SH-SY5Y (cell line): ENCODE results near the gene KRTAP16-1.
"Not testable (repeated sequence)": the region's sequence is repeated elsewhere in the genome, so short reads cannot be mapped to it uniquely, and the experiment has no call there.

Source experiments
- GATA2 ChIP-seq: IDR thresholded peaks from 2 replicates; pipeline ENCODE4 v1.6.1; 2011; ENCODE audit warnings: mild to moderate bottlenecking, low read depth, low read length
- GATA3 ChIP-seq: IDR thresholded peaks from 2 replicates; pipeline ENCODE4 v1.6.1; 2011; ENCODE audit warnings: low read depth, mild to moderate bottlenecking, low read length, moderate library complexity

KRTAP16-1 gene, protein sequence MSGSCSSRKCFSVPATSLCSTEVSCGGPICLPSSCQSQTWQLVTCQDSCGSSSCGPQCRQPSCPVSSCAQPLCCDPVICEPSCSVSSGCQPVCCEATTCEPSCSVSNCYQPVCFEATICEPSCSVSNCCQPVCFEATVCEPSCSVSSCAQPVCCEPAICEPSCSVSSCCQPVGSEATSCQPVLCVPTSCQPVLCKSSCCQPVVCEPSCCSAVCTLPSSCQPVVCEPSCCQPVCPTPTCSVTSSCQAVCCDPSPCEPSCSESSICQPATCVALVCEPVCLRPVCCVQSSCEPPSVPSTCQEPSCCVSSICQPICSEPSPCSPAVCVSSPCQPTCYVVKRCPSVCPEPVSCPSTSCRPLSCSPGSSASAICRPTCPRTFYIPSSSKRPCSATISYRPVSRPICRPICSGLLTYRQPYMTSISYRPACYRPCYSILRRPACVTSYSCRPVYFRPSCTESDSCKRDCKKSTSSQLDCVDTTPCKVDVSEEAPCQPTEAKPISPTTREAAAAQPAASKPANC

DNA sequence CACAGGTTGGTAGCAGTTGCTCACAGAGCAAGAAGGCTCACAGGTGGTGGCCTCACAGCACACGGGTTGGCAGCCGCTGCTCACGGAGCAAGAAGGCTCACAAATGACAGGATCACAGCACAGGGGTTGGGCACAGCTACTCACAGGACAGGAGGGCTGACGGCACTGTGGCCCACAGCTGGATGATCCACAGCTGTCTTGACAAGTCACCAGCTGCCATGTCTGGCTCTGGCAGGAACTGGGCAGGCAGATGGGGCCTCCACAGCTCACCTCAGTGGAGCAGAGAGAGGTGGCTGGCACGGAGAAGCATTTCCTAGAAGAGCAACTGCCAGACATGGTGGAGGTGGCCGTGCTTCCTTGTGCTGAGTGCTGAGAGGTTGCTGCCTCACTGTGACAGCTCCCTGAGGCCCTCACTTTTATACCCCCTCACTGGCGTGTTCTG lies at the start of gene KRTAP16-1:
Gene KRTAP16-1 (minus strand): TSS at position 392 of the 442 bp plus-strand sequence. CDS start 56 bp downstream, at position 336.
- TF ChIP-seq GATA3 (no peak), GATA2 (no peak)

DNA sequence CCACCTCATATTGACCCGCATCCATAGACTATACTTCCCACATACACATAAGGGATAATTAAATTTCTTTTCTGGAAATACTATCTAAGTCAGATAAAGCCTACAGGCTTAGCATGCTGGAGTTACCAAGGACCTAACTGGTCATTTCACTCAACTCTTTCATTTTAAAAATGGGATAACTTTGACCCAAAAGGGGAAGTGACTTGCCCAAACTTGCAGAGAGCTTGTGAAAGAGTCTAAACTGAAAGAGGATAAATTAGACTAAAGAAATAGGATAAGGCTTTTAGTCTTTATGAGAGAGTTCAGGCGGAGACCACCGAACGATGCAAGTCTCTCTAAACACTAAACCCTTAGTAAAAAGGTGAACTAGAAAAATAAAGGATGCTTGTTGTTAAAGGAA lies 45.4 kb upstream of the KRTAP16-1 start:
- TF ChIP-seq GATA3 (no peak), GATA2 (no peak)

DNA sequence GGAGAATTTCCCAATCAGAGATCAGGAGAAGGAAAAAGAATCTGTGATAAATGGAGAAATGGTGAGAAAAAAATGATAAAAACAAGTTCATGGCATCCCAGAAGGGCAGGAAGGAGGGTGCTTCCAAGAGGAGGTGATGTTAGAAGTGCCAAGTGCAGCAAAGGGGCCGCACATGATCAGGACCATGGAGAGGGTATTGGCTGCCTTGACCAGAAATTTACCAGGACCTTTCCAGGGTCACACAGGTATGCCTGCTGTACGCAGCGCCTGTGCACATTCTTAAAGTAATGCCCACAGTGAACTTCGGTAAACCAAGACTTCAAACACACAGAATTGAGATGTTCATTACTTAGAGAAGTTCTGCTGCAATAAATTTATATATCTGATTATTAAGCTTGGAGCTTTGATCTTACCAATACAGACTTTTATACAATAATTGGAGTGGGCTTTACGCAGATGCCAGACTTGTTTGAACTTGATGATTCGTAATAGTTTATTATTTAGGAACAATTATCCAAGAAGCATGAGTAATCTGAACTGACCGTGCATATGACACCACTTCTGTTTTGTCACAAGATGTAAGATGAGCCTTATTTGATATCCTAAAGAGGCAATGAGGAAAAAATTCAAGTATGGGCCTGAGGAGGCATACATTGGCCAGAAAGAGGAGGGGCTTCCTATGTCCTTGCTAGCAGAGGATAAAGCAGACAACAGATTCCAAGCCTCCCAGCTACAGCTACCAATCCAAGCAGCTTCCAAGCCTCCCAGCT lies 43.7 kb upstream of the KRTAP16-1 start:
- no peak for TF ChIP-seq GATA3
- TF ChIP-seq GATA2 = no peak

DNA sequence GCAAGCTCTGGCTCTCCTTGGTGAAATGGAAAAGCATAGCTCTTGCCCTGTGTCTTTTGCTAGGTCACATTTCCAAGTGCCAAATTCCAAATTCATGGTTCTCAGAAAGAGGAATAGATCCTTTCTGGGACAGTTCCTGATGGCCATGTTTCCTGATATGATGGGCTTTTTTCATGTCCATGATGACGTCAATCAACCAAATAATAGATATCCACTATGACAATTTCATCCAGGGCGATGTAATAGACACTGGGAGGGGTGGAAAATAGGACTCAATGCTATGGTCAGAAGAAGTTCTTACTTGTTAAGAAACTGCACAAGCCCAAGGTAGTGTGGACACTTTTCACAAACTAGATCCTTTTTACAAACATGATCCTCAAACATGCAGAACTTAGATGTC lies 42.1 kb upstream of the KRTAP16-1 start:
- TF ChIP-seq GATA2 = no peak
- TF ChIP-seq GATA3 = no peak

DNA sequence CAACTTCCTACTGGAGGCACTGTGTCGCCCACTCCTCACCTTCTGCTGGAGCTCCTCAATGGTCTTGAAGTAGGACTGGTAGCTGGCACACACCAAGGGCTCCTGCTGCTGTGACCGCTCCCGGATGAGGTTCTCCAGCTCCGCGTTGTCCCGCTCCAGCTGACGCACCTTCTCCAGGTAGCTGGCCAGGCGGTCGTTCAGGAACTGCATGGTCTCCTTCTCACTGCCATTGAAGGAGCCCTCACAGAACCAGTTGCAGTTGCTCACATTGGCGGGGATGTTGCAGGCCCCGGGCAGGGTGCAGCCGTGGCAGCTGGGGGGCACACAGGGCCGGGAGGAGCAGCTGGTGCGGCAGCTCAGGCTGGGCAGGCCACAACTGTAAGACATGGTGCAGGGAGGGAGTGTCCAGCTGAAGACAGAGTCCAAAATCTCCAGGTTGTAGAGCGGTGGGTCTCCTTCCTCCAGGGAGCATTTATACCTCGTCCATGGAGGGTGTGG lies 41.3 kb upstream of the KRTAP16-1 start, which contains the start of gene KRT33A:
Gene KRT33A (minus strand): TSS at position 448 of the 498 bp plus-strand sequence. CDS start 61 bp downstream, at position 387.
- TF ChIP-seq GATA3, GATA2: not testable (repeated sequence)

DNA sequence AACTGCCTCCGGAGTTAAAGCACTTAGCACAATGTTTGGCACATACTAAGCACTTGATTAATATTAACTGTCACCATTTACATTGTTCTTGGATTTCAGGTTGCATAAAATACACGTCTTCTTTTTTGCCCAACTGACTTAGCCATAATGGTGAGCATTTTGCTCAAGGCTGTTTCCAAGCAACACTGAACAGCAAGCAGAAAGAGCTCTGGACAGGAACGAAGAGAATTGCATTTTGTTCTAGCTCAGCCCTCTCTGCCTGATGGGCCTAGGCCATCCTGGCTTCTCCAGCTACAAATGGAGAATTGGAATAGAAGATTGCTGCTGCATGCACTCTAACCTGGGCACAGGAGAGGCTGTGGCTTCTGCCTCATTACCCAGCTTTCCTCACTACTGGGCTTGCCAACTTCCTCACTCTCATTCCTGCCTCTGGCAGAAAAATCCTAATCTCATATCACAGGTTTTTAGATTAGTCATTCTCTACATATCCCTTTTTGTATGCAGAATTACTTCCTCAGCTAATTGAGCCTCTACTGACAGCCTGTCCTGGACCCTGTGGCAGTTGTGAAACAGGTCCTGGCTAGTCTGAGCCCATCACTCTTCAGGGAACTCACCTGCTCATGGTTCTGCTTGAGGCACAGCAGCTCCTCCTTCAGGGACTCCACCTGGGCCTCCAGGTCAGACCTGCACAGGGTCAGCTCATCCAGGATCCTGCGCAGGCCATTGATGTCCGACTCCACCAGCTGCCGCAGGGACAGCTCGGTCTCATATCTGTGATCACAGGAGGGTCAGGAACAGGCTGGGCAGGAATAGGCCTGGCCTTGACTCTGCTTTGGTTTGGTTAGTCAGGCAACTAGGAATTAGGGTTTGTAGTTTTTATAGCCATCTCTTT lies 39.0 kb upstream of the KRTAP16-1 start:
- TF ChIP-seq GATA3 (no peak), GATA2 (no peak)

DNA sequence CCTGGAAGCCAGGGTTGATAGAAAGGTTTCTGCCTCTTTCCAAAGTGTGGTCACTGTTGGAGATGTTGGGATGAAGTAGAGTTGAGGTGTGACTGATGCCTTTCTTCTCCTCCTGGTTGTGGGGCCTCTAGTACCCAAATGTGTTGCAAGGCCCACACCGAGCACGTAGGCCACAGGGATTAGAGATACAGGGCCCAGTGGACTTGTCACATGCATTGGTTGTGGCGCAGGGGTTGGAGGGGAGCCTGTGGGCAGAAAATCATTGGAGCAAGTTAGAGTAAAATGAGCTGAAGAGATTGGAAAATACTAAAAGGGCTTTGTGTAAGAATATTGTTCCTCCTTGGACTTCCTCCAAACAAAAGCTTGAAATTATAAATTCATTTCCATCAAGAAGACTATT lies 36.9 kb upstream of the KRTAP16-1 start:
- TF ChIP-seq GATA3 = no peak
- TF ChIP-seq GATA2 = no peak

DNA sequence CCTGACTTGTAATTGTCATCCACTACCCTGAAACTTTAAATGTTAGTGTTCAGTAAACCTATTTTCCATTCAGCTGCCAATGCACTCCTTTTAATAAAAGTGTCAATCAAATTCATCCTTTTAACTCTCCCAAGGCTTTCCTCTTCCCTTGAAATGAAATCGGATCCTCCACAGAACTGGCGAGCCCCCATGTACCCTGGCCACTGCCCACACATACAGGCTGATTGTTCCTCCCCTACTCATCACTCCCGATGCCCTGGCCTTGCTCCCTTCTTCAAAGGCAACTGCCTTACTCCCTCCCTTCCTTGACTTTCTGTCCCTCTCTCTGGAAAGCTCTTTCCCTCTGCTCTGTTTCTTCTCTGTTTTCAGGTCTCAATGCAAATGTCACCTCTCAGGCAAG lies 33.9 kb upstream of the KRTAP16-1 start:
- no peak for TF ChIP-seq GATA2
- no peak for TF ChIP-seq GATA3

DNA sequence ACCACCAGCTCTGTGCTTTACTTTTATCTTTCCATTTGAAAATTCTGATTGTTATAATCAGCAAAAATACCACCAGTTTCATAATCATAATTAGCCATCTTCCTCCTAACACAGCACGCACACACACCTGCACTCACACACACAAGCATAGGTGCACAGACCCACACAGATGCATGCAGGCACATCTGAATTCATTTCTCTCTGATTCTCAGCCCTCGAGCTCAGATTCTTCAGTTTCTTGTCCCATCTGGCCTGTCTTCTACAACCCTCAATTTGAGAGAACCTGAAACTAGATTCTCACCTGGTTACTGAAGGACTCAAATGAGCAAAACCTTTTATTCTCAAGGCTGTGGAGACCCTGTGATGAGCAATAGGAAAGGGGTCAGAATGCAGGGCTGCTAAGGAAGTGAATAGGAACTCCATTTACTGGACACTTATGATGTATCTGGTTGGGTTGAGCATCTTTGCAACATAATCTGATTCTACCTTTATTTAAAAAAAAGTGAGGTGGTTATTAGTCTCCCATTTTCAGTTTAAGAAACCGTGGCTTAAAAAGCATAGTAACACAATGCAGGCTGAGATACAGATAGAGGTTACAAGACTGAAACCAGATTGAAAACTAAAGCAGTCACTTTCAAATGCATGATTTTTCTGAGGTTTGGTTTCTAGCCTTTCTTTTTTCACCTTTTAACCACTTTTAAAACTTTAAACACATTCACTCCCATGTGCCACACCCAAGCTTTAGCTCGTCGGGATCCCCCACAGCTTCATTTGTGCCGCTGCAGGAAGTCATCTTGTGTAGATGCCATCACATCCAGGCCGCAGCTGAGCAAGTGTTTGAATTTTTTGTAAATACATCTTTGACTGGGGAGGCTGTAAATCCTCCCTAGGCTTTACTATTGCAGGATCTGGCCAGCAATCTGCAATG lies 32.1 kb upstream of the KRTAP16-1 start:
- no peak for TF ChIP-seq GATA3
- no peak for TF ChIP-seq GATA2

DNA sequence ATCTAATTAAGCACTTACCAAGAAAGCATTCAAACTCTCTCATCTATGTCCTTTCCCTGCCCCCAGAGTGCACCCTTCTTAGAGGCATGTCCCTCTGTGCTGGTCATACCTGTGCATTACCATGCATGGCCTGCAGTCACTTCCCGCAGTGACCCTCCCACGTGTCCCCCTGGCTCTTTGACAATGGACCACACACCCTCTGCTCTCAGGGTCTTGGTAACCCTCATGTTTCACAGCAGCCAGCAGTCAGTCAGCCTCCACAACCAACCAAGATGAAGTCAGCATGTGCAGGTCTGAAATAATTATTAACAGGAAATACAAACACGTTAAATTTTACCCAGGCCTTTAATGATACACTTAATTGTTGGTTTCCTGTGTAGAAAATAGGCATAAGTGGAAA lies 31.4 kb upstream of the KRTAP16-1 start:
- TF ChIP-seq GATA3 (no peak), GATA2 (no peak)

DNA sequence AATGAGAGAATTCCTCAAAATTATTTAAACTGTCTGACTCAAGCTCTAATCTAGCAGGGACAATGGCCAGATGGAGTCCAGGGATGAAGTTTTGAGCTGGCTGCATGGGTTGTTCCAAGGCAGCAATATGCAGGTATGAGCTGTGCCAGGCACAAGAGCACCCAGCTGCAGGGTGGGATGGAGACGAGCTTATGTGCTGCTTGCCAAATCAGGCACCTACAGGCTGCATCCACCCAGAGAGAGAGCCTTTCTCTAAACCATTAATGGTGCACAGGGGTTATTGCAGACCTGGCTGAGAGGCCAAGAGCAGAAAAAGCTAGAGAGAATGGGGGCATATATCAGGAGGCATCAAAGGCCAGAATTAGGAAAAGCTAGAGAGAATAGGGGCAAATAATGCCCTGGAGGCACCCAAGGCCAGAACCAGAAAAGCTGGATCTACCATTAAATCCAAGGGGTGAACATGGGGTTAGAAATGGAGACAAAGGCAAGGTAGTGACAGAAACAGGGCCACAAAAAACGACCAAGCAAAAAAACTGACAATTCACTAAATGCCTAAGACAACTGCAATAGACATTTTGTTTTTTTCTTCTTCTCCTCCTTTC lies 30.6 kb upstream of the KRTAP16-1 start:
- TF ChIP-seq GATA2 (no peak), GATA3 (no peak)

DNA sequence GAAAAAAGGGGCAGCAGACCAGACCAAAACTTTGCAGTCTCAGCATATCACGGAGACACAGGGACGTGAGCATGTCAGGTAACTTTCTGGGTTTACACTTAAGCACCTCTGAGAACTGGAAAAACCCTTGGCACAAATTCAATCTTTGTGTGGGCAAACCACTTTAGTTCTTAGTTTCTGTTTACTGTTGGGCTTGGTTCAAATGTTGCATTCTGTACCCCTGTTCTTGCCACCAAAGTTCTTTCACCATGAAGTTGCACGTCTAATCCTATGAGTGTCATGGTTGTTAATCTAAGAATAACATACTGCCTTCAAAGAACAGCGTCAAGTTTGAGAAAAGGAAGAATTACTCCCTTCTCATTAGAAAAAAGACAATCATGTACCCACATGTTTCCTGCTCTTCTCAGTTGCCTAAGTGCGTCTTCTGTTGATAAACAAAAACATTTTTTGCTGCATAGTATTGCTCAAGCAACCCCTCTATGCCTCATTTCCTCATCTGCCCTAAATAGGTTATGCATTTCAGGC lies 29.9 kb upstream of the KRTAP16-1 start:
- TF ChIP-seq GATA3 = no peak
- TF ChIP-seq GATA2 = no peak
